ENCODE data around the gene IFT20.
A peak's percentile ranks its signal among the peaks of the same experiment; 100 is the strongest.
"Not testable (repeated sequence)": the region's sequence is repeated elsewhere in the genome, so short reads cannot be mapped to it uniquely, and the experiment has no call there.

Gene IFT20

DNA sequence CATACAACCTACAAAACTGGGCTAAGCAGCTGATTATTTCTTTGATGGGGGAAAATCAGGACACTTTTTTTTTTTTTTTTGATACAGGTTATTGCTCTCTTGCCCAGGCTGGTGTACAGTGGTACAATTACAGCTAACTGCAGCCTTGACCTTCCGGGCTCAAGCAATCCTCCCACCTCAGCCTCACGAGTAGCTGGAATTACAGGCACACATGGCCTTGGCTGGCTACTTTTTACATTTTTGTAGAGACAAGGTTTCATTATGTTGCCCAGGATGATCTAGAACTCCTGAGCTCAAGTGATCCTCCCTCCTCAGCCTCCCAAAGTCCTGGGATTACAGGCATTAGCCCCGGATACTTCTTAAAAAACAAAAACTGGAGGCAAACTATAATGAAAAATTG lies 36.8 kb downstream of the IFT20 start:
- DNase-seq = no peak

DNA sequence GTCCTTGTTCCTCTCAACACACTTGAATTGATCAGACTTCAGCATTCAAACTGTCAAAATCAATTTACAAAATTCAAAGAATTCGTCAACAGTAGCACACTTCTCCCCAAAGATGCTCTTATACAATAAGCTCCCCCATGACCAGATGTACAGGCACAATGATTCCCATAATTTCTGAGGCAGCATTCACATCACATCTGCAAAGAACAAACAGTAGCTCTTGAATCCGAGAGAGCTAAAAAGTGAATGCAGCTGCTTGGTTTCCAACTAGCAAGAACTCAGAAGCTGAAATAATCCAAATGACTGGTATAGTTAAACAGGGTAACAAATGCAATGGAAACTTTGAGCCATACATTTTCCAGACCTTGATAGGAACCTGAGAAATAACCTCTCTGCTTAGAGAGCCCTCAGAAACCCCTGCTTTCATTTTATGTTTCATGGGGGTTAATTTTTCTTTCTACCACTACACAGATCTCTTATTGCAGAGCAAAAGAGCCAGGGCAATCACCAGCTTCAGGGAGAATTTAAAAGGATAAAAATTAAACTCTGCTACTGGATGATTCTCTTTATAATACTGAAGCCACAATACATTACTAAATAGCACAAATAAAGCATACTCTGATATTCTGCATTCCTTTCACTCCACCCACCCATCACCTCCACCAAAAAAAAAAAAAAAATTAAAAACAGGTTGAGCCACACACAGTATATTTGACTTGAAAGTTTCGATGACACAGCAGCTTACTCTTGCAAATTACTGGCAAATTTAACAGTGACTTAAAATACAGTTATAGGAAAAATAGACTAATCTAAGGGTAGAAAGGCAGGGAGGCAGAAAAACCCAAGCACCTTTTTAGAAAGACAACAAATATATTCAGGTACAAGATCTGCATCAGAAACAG lies 39.3 kb downstream of the IFT20 start:
- DNase-seq = no peak

DNA sequence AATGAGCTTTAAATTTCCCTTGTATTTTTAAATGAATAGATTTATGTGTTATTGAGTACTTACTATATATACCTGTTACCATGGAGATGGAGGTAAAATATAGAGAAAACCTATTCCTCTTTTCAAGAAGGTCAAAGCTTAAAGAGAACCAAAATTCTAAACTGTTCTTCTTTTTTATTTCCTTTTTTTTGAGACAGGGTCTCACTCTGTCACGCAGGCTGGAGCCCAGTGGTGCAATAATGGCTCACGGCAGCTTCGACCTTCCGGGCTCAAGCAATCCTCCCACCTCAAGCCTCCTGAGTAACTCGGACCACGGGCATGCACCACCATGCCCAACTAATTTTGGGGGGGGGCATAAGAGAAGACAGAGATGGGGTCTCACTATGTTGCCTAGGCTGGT lies 41.3 kb downstream of the IFT20 start:
- no peak for DNase-seq

DNA sequence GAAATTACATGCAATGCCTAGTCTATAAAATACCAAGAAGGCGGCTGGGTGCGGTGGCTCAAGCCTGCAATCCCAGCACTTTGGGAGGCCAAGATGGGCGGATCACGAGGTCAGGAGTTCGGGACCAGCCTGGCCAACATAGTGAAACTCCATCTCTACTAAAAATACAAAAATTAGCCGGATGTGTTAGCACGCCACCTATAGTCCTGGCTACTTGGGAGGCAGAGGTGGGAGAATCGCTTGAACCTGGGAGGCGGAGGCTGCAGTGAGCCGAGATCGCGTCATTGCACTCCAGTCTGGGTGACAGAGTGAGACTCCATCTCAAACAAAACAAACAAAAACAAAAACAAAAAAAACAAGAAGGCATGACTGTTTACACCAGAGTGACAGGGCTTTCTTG lies 42.4 kb downstream of the IFT20 start:
- not testable (repeated sequence) for DNase-seq

DNA sequence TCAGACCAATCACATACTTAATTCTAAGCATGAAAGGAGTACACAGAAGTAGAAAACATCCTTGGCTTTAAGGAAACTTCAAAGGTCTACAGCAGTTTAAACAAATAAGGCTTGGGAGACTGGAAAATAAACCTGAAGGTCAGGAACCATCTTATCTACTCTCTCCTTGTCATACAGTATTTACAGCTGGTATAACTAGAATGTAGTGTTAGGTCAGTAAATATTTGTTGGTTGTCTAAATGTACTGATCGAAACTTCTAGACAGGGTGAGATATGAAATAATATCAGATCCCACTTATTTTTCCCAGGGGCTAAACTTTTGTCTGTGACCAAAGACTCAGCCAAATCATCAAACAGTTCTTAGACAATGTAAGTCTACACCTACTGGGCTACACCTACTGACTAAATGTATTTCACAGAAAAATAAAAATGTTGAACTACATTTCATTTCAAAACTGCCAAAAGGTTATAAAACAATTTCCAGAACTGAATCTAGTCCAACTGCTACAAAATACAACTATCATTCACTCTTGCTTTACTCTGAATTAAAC lies 43.4 kb downstream of the IFT20 start:
- no peak for DNase-seq

DNA sequence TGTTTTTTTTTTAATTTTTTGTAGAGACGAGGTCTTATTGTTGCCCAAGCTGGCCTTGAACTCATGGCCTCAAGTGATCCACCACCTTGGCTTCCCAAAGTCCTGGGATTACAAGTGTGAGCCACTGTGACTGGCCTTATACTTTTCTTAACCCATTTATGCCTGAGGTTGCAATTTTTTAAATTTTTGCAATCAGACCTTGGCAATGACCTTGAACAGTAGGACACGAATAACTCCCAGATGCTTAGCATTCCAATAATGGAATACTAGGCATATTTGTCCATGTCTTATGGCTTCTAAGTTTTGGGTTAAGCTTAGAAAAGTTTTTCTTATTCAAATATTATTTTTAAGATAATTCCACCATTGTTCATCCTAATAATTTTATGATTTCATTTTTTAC lies 44.6 kb downstream of the IFT20 start:
- no peak for DNase-seq

DNA sequence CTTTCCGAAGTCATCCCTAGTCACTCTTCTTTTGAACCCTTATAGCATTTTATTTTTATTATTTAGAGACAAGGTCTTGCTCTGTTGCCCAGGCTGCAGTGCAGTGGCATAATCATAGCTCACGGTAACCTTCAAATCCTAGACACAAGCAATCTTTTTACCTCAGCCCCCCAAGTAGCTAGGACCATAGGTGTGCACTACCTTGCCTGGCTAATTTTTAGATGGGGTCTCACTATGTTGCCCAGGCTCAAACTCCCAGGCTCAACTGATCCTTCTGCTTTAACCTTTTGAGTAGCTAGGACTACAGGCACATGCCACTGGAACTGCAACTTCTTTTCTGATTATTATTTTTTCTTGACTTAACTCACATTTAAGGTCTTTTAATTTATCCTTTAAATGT lies 49.3 kb downstream of the IFT20 start:
- DNase-seq = no peak

DNA sequence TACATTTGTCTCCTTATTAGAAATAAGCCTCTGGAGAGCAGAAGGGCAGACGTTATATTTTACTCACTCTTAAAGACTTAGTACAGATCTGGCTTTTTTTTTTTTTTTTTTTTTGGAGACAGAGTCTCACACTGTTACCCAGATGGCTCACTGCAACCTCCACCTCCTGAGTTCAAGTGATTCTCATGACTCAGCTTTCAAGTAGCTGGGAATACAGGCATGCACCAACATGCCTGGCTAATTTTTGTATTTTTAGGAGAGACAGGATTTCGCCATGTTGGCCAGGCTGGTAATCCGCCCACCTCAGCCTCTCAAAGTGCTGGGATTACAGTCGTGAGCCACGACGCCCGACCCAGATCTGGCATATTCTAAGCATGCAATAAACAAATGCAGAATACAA lies 52.7 kb downstream of the IFT20 start:
- DNase-seq = peak; percentile 19

DNA sequence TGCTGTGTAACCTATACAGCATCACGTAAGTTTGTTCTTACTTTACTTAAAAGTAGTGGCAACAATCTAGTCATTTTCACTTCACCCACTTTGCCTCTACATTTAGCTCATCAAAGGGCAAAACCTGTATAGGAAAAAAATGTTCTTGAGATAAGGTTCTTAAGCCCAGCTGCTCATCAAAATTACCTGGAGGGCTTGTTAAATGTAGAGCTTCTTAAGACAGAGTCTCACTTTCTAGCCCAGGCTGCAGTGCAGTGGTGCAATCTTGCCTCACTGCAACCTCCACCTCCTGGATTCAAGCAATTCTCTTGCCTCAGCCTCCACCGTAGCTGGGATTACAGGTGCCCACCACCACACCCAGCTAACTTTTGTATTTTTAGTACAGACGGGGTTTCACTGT lies 54.4 kb downstream of the IFT20 start:
- no peak for DNase-seq

DNA sequence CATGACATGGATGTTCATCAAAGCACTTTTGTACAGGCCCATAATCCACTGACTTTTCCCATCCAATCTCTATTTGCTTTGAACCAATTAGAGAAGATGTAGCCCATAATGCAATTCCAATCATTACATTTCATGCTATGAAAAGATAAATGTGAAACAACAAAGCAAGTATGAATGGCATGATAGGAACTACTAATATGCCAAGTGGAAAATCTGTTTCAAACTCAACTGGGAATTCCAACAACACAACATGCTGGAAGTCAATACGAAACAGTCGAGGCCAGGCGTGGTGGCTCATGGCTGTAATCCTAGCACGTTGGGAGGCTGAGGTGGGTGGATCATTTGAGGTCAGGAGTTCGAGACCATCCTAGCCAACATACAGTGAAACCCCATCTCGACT lies 55.9 kb downstream of the IFT20 start:
- no peak for DNase-seq
